Neural cell (in vitro differentiated cells): Measurements from ENCODE around the gene MARCHF9. TPM values are rescaled to one million over a fixed set of nuclear protein-coding genes. Genes with fewer than 3 reads are reported as not detected.

Experiments
- H2AFZ ChIP-seq: fragments of 200-600, 300-800 bp; sonication (generic), shearing (Covaris generic); 2 replicates; pipeline ENCODE4 v1.6.0; 2014; ENCODE audit warnings: low read depth, mild to moderate bottlenecking, antibody characterized with exemption, low read length, moderate library complexity
- H3F3A ChIP-seq: fragments of 200-600 bp; shearing (Covaris generic); 2 replicates; pipeline ENCODE4 v1.6.1; 2016; ENCODE audit warnings: mild to moderate bottlenecking, moderate library complexity, mixed read lengths, antibody characterized with exemption, low read length; ENCODE audit not compliant: insufficient read depth, poor library complexity, severe bottlenecking
- H3K27ac ChIP-seq: fragments of 200-600, 300-800 bp; sonication (generic), shearing (Covaris generic); 2 replicates; pipeline ENCODE4 v1.5.1; 2014; ENCODE audit warnings: mild to moderate bottlenecking, low read length, moderate library complexity
- H3K27me3 ChIP-seq: fragments of 300-800, 200-600 bp; sonication (generic), shearing (Covaris generic); 2 replicates; pipeline ENCODE4 v1.6.0; 2014; ENCODE audit warnings: mild to moderate bottlenecking, low read depth, low read length, moderate library complexity; ENCODE audit not compliant: insufficient read depth
- H3K36me3 ChIP-seq: fragments of 300-800, 200-600 bp; sonication (generic), shearing (Covaris generic); 2 replicates; pipeline ENCODE4 v1.5.1; 2014; ENCODE audit warnings: mild to moderate bottlenecking, antibody characterized with exemption, low read length, moderate library complexity; ENCODE audit not compliant: insufficient read depth
- H3K4me2 ChIP-seq: fragments of 300-800, 200-600 bp; sonication (generic), shearing (Covaris generic); 2 replicates; pipeline ENCODE4 v1.6.0; 2014; ENCODE audit warnings: mild to moderate bottlenecking, low read length
- H3K4me3 ChIP-seq: fragments of 300-800, 200-600 bp; sonication (generic), shearing (Covaris generic); 2 replicates; pipeline ENCODE4 v1.5.1; 2014; ENCODE audit warnings: mild to moderate bottlenecking, low read length, moderate library complexity
- H3K79me2 ChIP-seq: fragments of 200-600 bp; shearing (Covaris generic); replicated peaks from 2 replicates; pipeline ENCODE4 v1.6.0; 2014; ENCODE audit warnings: mild to moderate bottlenecking, low read length, moderate library complexity; ENCODE audit not compliant: insufficient read depth
- H3K9ac ChIP-seq: fragments of 300-800, 200-600 bp; sonication (generic), shearing (Covaris generic); 2 replicates; pipeline ENCODE4 v1.6.1; 2016; ENCODE audit warnings: mild to moderate bottlenecking, low read length, mixed read lengths
- H3K9me2 ChIP-seq: fragments of 200-600 bp; shearing (Covaris generic); 2 replicates; pipeline ENCODE4 v1.6.1; 2016; ENCODE audit warnings: mild to moderate bottlenecking, low read length, mixed read lengths; ENCODE audit not compliant: insufficient read depth
- H3K9me3 ChIP-seq: fragments of 200-600, 300-800 bp; sonication (generic), shearing (Covaris generic); 2 replicates; pipeline ENCODE4 v1.6.1; 2016; ENCODE audit warnings: mild to moderate bottlenecking, mixed run types, low read length, moderate library complexity, mixed read lengths
- H4K20me1 ChIP-seq: fragments of 200-600 bp; shearing (Covaris generic); 2 replicates; pipeline ENCODE4 v1.6.1; 2016; ENCODE audit warnings: mild to moderate bottlenecking, mixed run types; ENCODE audit not compliant: insufficient read depth
- CTCF ChIP-seq: fragments of 450-650 bp; IDR thresholded peaks from 2 replicates; pipeline ENCODE4 v1.5.1; 2014; ENCODE audit warnings: antibody characterized with exemption, mild to moderate bottlenecking, moderate library complexity; ENCODE audit not compliant: poor library complexity, severe bottlenecking
- EP300 ChIP-seq: fragments of 450-650 bp; conservative IDR thresholded peaks from 2 replicates; pipeline ENCODE4 v1.6.1; 2014; ENCODE audit warnings: antibody characterized with exemption, mild to moderate bottlenecking, moderate library complexity; ENCODE audit not compliant: poor library complexity, severe bottlenecking
- EZH2 ChIP-seq: fragments of 200-600, 300-800 bp; shearing (Covaris generic), sonication (generic); IDR thresholded peaks from 2 replicates; pipeline ENCODE4 v1.6.1; 2014; ENCODE audit warnings: antibody characterized with exemption, low read length, borderline replicate concordance, mild to moderate bottlenecking; ENCODE audit not compliant: insufficient read depth, poor library complexity, severe bottlenecking
- MXI1 ChIP-seq: fragments of 450-650 bp; conservative IDR thresholded peaks from 2 replicates; pipeline ENCODE4 v1.6.1; 2014; ENCODE audit warnings: antibody characterized with exemption, mild to moderate bottlenecking; ENCODE audit not compliant: poor library complexity, severe bottlenecking
- POLR2AphosphoS5 ChIP-seq: IDR thresholded peaks from 2 replicates; pipeline ENCODE4 v1.6.1; 2012
- RAD21 ChIP-seq: fragments of 450-650 bp; conservative IDR thresholded peaks from 2 replicates; pipeline ENCODE4 v1.6.1; 2014; ENCODE audit warnings: antibody characterized with exemption, mild to moderate bottlenecking, moderate library complexity
- REST ChIP-seq: IDR thresholded peaks from 2 replicates; pipeline ENCODE4 v1.6.1; 2012; ENCODE audit warnings: borderline replicate concordance
- SMC3 ChIP-seq: fragments of 450-650 bp; conservative IDR thresholded peaks from 2 replicates; pipeline ENCODE4 v1.6.1; 2014; ENCODE audit warnings: antibody characterized with exemption, mild to moderate bottlenecking, moderate library complexity; ENCODE audit not compliant: poor library complexity
- polyA plus RNA-seq: library from polyadenylated mRNA; depleted of rRNA; stranded (reverse); fragments of >200 nt; gene quantifications from 2 replicates; pipeline ENCODE4 v1.2.3, GENCODE V29; 2014

MARCHF9 gene
- polyA plus RNA-seq, 1 donor from 2014 or later = 34.5 TPM

- H3F3A ChIP-seq = no peaks in the 10 kb centered on the region
- H4K20me1 ChIP-seq = no peaks in the 10 kb centered on the region
- peak overlapping the region; percentile 39 for H3K27ac ChIP-seq
- H3K4me2 ChIP-seq = peak overlapping the region; percentile 30
- H3K79me2 ChIP-seq = peaks cover 14% of the 10 kb centered on the region
- TF ChIP-seq MXI1 (no peak), EP300 (no peak), RAD21 (no peak), EZH2 (no peak), SMC3 (no peak), REST (no peak), POLR2AphosphoS5 (no peak), CTCF (no peak)
- no peak overlapping the region for H2AFZ ChIP-seq
- H3K9me2 ChIP-seq = no peaks in the 10 kb centered on the region
- H3K36me3 ChIP-seq = no peaks in the 10 kb centered on the region
- H3K9ac ChIP-seq = peak overlapping the region; percentile 80
- H3K9me3 ChIP-seq = no peaks in the 10 kb centered on the region
- peak overlapping the region; percentile 89 for H3K4me3 ChIP-seq
- no peaks in the 10 kb centered on the region for H3K27me3 ChIP-seq
Measured at GRCh38 chr12:57755454-57756372, 810 bp downstream of the MARCHF9 start.

- Histone ChIP-seq H3K27me3 (no peaks in the 10 kb centered on the region), H2AFZ (no peak overlapping the region), H3K4me3 (peak overlapping the region; percentile 89), H3K9me2 (no peaks in the 10 kb centered on the region), H3K9ac (peak overlapping the region; percentile 80), H4K20me1 (no peaks in the 10 kb centered on the region), H3K4me2 (peak overlapping the region; percentile 30), H3K9me3 (no peaks in the 10 kb centered on the region), H3K79me2 (peaks cover 5% of the 10 kb centered on the region), H3K27ac (no peak overlapping the region), H3F3A (no peaks in the 10 kb centered on the region), H3K36me3 (no peaks in the 10 kb centered on the region)
- peak; percentile 58 for TF ChIP-seq CTCF
- no peak for TF ChIP-seq POLR2AphosphoS5
Measured at GRCh38 chr12:57756406-57757341, 1.8 kb downstream of the MARCHF9 start.
